ENCODE data around the gene ATP5F1A. TPM values are rescaled to one million over a fixed set of nuclear protein-coding genes. Genes with fewer than 3 reads are reported as not detected.

ATP5F1A gene
- total and polyA plus RNA-seq, 5 donors from 2014 or later: 171 to 620 (median 573) TPM

GRCh38 chr18:46073474-46074331 lies 24.4 kb downstream of the ATP5F1A start:
- DNase-seq (peak; percentile 38 to 77 (median 75)), ATAC-seq (ENCODE audit: low read depth in 2 of 2) (peak; percentile 54 to 55)
- Mint-ChIP-seq H3K27ac (peak overlapping the region in 2 of 3 donors; percentile 47 to 70), H3K27me3 (peaks cover 14% of the 10 kb centered on the region), H3K4me3 (peak overlapping the region; percentile 7 to 90 (median 81)), H3K9me3 (peaks cover 0 to 1% (median 0%) of the 10 kb centered on the region in 7 donors), H3K36me3 (peaks cover 8% of the 10 kb centered on the region), H3K4me1 (peaks cover 6 to 42% (median 22%) of the 10 kb centered on the region in 4 donors)
- Histone ChIP-seq H3K4me1 (ENCODE audit: control insufficient read depth, insufficient read depth, low read length, poor library complexity, severe bottlenecking) (peaks cover 34% of the 10 kb centered on the region), H3K27ac (ENCODE audit: insufficient read depth, low read length, poor library complexity, severe bottlenecking) (no peak overlapping the region), H3K9me3 (ENCODE audit: control insufficient read depth in 2 of 2, low read length in 2 of 2) (no peaks in the 10 kb centered on the region), H3K36me3 (ENCODE audit: control insufficient read depth, insufficient read depth, low read length) (peaks cover 4% of the 10 kb centered on the region), H3K27me3 (ENCODE audit: control insufficient read depth, insufficient read depth, low read length) (no peaks in the 10 kb centered on the region), H3K4me3 (ENCODE audit: low read depth, low read length) (peak overlapping the region; percentile 34)

GRCh38 chr18:46072959-46073358 lies 25.1 kb downstream of the ATP5F1A start:
- Mint-ChIP-seq H3K4me1 (peaks cover 6 to 43% (median 22%) of the 10 kb centered on the region in 4 donors), H3K27me3 (peaks cover 14% of the 10 kb centered on the region), H3K4me3 (peak overlapping the region; percentile 7 to 90 (median 82)), H3K27ac (peak overlapping the region; percentile 20 to 70 (median 68)), H3K36me3 (peaks cover 8% of the 10 kb centered on the region), H3K9me3 (peaks cover 0 to 1% (median 0%) of the 10 kb centered on the region in 7 donors)
- peaks cover 34% of the 10 kb centered on the region for H3K4me1 ChIP-seq (ENCODE audit: control insufficient read depth, insufficient read depth, low read length, poor library complexity, severe bottlenecking)
- peaks cover 4% of the 10 kb centered on the region for H3K36me3 ChIP-seq (ENCODE audit: control insufficient read depth, insufficient read depth, low read length)
- H3K9me3 ChIP-seq (ENCODE audit: control insufficient read depth in 2 of 2, low read length in 2 of 2): no peaks in the 10 kb centered on the region
- H3K27me3 ChIP-seq (ENCODE audit: control insufficient read depth, insufficient read depth, low read length): no peaks in the 10 kb centered on the region
- DNase-seq (no peak), ATAC-seq (ENCODE audit: low read depth in 2 of 2) (no peak)
- no peak overlapping the region for H3K27ac ChIP-seq (ENCODE audit: insufficient read depth, low read length, poor library complexity, severe bottlenecking)
- H3K4me3 ChIP-seq (ENCODE audit: low read depth, low read length): no peak overlapping the region

- Histone ChIP-seq H3K36me3 (ENCODE audit: control insufficient read depth, insufficient read depth, low read length) (peaks cover under 1% of the 10 kb centered on the region), H3K4me1 (ENCODE audit: control insufficient read depth, insufficient read depth, low read length, poor library complexity, severe bottlenecking) (peaks cover 34% of the 10 kb centered on the region), H3K9me3 (ENCODE audit: control insufficient read depth in 2 of 2, low read length in 2 of 2) (no peaks in the 10 kb centered on the region), H3K4me3 (ENCODE audit: low read depth, low read length) (no peak overlapping the region), H3K27me3 (ENCODE audit: control insufficient read depth, insufficient read depth, low read length) (no peaks in the 10 kb centered on the region), H3K27ac (ENCODE audit: insufficient read depth, low read length, poor library complexity, severe bottlenecking) (no peak overlapping the region)
- Mint-ChIP-seq H3K27me3 (peaks cover 14% of the 10 kb centered on the region), H3K4me3 (peak overlapping the region; percentile 7 to 90 (median 85)), H3K4me1 (peaks cover 6 to 46% (median 23%) of the 10 kb centered on the region in 4 donors), H3K9me3 (peaks cover 0 to 1% (median 0%) of the 10 kb centered on the region in 7 donors), H3K36me3 (peaks cover 11% of the 10 kb centered on the region), H3K27ac (peak overlapping the region in 2 of 3 donors; percentile 68 to 76)
- DNase-seq (no peak), ATAC-seq (ENCODE audit: low read depth in 2 of 2) (no peak)
Measured at GRCh38 chr18:46072376-46072867, 25.7 kb downstream of the ATP5F1A start.

- DNase-seq (peak; percentile 39 to 75 (median 63)), ATAC-seq (ENCODE audit: low read depth in 2 of 2) (peak; percentile 73 to 79)
- Mint-ChIP-seq H3K4me1 (peaks cover 6 to 46% (median 23%) of the 10 kb centered on the region in 4 donors), H3K9me3 (peaks cover 0 to 1% (median 0%) of the 10 kb centered on the region in 7 donors), H3K27me3 (peaks cover 14% of the 10 kb centered on the region), H3K4me3 (peak within 1 kb of the TSS; percentile 69 to 90 (median 88)), H3K36me3 (peaks cover 9% of the 10 kb centered on the region), H3K27ac (peak within 1 kb of the TSS; percentile 68 to 90 (median 76))
- H3K27ac ChIP-seq (ENCODE audit: insufficient read depth, low read length, poor library complexity, severe bottlenecking): no peak within 1 kb of the TSS
- no peaks in the 10 kb centered on the region for H3K27me3 ChIP-seq (ENCODE audit: control insufficient read depth, insufficient read depth, low read length)
- H3K9me3 ChIP-seq (ENCODE audit: control insufficient read depth in 2 of 2, low read length in 2 of 2): no peaks in the 10 kb centered on the region
- no peaks in the 10 kb centered on the region for H3K36me3 ChIP-seq (ENCODE audit: control insufficient read depth, insufficient read depth, low read length)
- peaks cover 34% of the 10 kb centered on the region for H3K4me1 ChIP-seq (ENCODE audit: control insufficient read depth, insufficient read depth, low read length, poor library complexity, severe bottlenecking)
- peak within 1 kb of the TSS; percentile 42 for H3K4me3 ChIP-seq (ENCODE audit: low read depth, low read length)
Measured at GRCh38 chr18:46071653-46072375, 26.3 kb downstream of the ATP5F1A start, which contains the start of gene PSTPIP2. Gene PSTPIP2 (minus strand): TSS chr18:46072260. CDS start chr18:46072188, 72 bp downstream.

GRCh38 chr18:46070815-46071652 lies 27.1 kb downstream of the ATP5F1A start:
- Histone ChIP-seq H3K27me3 (ENCODE audit: control insufficient read depth, insufficient read depth, low read length) (no peaks in the 10 kb centered on the region), H3K4me3 (ENCODE audit: low read depth, low read length) (peak overlapping the region; percentile 42), H3K4me1 (ENCODE audit: control insufficient read depth, insufficient read depth, low read length, poor library complexity, severe bottlenecking) (peaks cover 34% of the 10 kb centered on the region), H3K27ac (ENCODE audit: insufficient read depth, low read length, poor library complexity, severe bottlenecking) (no peak overlapping the region), H3K9me3 (ENCODE audit: control insufficient read depth in 2 of 2, low read length in 2 of 2) (no peaks in the 10 kb centered on the region), H3K36me3 (ENCODE audit: control insufficient read depth, insufficient read depth, low read length) (no peaks in the 10 kb centered on the region)
- no peak for ATAC-seq (ENCODE audit: low read depth in 2 of 2)
- H3K4me1 Mint-ChIP-seq: peaks cover 6 to 46% (median 23%) of the 10 kb centered on the region in 4 donors
- peaks cover 10% of the 10 kb centered on the region for H3K36me3 Mint-ChIP-seq
- H3K27me3 Mint-ChIP-seq: peaks cover 14% of the 10 kb centered on the region
- H3K9me3 Mint-ChIP-seq: peaks cover 0 to 1% (median 0%) of the 10 kb centered on the region in 7 donors
- DNase-seq: peak in 2 of 3 donors; percentile 7 to 24
- peak overlapping the region; percentile 69 to 90 (median 80) for H3K4me3 Mint-ChIP-seq
- peak overlapping the region; percentile 14 to 84 (median 41) for H3K27ac Mint-ChIP-seq

- H3K4me1 Mint-ChIP-seq: peaks cover 6 to 46% (median 23%) of the 10 kb centered on the region in 4 donors
- peaks cover 14% of the 10 kb centered on the region for H3K27me3 Mint-ChIP-seq
- H3K4me3 Mint-ChIP-seq: peak overlapping the region in 3 of 4 donors; percentile 34 to 77 (median 69)
- Histone ChIP-seq H3K4me1 (ENCODE audit: control insufficient read depth, insufficient read depth, low read length, poor library complexity, severe bottlenecking) (peaks cover 34% of the 10 kb centered on the region), H3K27me3 (ENCODE audit: control insufficient read depth, insufficient read depth, low read length) (no peaks in the 10 kb centered on the region), H3K4me3 (ENCODE audit: low read depth, low read length) (no peak overlapping the region), H3K27ac (ENCODE audit: insufficient read depth, low read length, poor library complexity, severe bottlenecking) (no peak overlapping the region), H3K9me3 (ENCODE audit: control insufficient read depth in 2 of 2, low read length in 2 of 2) (no peaks in the 10 kb centered on the region), H3K36me3 (ENCODE audit: control insufficient read depth, insufficient read depth, low read length) (no peaks in the 10 kb centered on the region)
- H3K9me3 Mint-ChIP-seq: peaks cover 0 to 1% (median 0%) of the 10 kb centered on the region in 7 donors
- ATAC-seq (ENCODE audit: low read depth in 2 of 2): no peak
- peaks cover 10% of the 10 kb centered on the region for H3K36me3 Mint-ChIP-seq
- peak overlapping the region in 1 of 3 donors; percentile 79 for H3K27ac Mint-ChIP-seq
- no peak for DNase-seq
Measured at GRCh38 chr18:46070232-46070631, 27.9 kb downstream of the ATP5F1A start.
